ENCODE data around the gene NHP2. TPM values are rescaled to one million over a fixed set of nuclear protein-coding genes. Genes with fewer than 3 reads are reported as not detected.

The NHP2 gene
- total RNA-seq, 6 experiments from 2014 or later, result 35.5 to 174 (median 43.9) TPM

DNA sequence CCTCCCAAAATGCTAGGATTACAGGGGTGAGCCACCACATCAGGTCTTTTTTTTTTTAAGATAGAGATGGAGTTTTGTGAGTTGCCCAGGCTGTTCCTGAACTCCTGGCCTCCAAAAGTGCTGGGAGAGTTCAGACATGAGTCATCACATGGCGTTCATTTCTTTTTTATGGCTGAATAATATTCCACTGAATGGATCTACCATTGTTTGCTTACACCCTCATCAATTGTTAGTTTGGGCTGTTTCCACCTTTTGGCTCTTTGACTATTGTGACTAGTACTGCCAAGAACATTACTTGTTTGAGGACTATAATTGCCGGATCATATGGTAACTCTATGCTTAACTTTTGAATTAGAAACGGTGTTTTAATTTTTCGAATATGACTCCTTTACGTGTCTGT lies 41.1 kb downstream of the NHP2 start:
- Histone ChIP-seq H3K27ac (no peak overlapping the region), H3K4me3 (no peak overlapping the region), H3K4me1 (peaks cover 0 to 5% (median 0%) of the 10 kb centered on the region in 4 donors), H3K27me3 (no peaks in the 10 kb centered on the region), H3K36me3 (no peaks in the 10 kb centered on the region), H3K9me3 (no peaks in the 10 kb centered on the region)
- intact Hi-C loops (cut with DNase I), result no loop called here
- no peak for ATAC-seq
- TF ChIP-seq, protein P1, sequence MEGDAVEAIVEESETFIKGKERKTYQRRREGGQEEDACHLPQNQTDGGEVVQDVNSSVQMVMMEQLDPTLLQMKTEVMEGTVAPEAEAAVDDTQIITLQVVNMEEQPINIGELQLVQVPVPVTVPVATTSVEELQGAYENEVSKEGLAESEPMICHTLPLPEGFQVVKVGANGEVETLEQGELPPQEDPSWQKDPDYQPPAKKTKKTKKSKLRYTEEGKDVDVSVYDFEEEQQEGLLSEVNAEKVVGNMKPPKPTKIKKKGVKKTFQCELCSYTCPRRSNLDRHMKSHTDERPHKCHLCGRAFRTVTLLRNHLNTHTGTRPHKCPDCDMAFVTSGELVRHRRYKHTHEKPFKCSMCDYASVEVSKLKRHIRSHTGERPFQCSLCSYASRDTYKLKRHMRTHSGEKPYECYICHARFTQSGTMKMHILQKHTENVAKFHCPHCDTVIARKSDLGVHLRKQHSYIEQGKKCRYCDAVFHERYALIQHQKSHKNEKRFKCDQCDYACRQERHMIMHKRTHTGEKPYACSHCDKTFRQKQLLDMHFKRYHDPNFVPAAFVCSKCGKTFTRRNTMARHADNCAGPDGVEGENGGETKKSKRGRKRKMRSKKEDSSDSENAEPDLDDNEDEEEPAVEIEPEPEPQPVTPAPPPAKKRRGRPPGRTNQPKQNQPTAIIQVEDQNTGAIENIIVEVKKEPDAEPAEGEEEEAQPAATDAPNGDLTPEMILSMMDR (IDR thresholded peaks at IDR 0.05), result no peak
- no peak for DNase-seq
- WGBS (ENCODE audit: insufficient coverage, low coverage, low lambda C conversion rate, missing lambda C conversion rate), result 80% methylated on average over 5 of the region's 5 CpGs

DNA sequence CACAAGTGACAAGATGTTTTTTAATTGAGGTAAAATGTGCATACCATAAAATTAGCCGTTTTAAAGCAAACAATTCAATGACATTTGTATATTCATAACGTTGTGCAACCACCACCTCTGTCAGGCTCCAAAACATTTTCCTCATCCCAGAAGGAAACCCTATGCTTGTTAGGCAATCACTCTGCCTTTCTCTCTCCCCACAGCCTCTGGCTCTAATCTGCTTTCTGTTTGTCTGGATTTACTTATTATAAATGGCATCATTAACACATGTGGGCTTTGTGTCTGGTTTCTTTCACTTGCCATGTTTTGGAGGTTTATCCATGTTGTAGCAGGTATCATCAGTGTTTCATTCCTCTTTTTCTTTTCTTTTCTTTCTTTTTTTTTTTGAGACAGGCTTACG lies 41.8 kb downstream of the NHP2 start:
- Histone ChIP-seq H3K27me3 (no peaks in the 10 kb centered on the region), H3K9me3 (no peaks in the 10 kb centered on the region), H3K27ac (no peak overlapping the region), H3K4me3 (no peak overlapping the region), H3K36me3 (no peaks in the 10 kb centered on the region), H3K4me1 (peaks cover 0 to 5% (median 0%) of the 10 kb centered on the region in 4 donors)
- no peak for TF ChIP-seq POLR2A (IDR thresholded peaks at IDR 0.05)
- TF ChIP-seq, protein P1 (IDR thresholded peaks at IDR 0.05), result no peak
- intact Hi-C loops (cut with DNase I), result no loop called here
- DNase-seq (no peak), ATAC-seq (no peak)
- WGBS (ENCODE audit: insufficient coverage, low coverage, low lambda C conversion rate, missing lambda C conversion rate), result 13% methylated on average over 2 of the region's 3 CpGs

DNA sequence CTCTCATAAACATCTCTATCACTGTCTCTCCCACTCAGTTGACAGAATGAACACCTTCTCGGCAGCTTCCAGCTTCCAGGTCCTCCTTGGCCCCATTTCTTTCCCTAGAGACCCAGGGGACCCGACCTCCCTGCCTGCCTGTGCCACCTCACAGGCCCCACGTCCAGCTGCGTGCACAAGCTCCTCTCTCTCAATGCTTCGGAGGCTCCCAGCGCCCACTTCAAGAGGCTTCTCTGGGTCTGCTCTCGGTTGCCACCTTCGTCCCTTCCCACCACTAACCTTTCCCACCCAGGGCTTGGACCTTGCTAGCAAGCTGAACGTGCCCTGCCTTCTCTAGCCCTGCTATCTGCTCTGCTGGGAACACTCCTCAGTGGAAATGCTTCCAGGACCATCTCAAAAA lies 43.2 kb downstream of the NHP2 start:
- H3K4me1 ChIP-seq, result peaks cover 0 to 5% (median 0%) of the 10 kb centered on the region in 4 donors
- H3K27ac ChIP-seq, result no peak overlapping the region
- intact Hi-C loops (cut with DNase I), result no loop called here
- no peak for DNase-seq
- 76% methylated on average over 8 of the region's 9 CpGs for WGBS (ENCODE audit: insufficient coverage, low coverage, low lambda C conversion rate, missing lambda C conversion rate)
- no peak for ATAC-seq
- H3K9me3 ChIP-seq, result no peaks in the 10 kb centered on the region
- H3K36me3 ChIP-seq, result no peaks in the 10 kb centered on the region
- H3K27me3 ChIP-seq, result no peaks in the 10 kb centered on the region
- H3K4me3 ChIP-seq, result no peak overlapping the region
- no peak for TF ChIP-seq POLR2A (IDR thresholded peaks at IDR 0.05)
- TF ChIP-seq, protein P1 (IDR thresholded peaks at IDR 0.05), result no peak

DNA sequence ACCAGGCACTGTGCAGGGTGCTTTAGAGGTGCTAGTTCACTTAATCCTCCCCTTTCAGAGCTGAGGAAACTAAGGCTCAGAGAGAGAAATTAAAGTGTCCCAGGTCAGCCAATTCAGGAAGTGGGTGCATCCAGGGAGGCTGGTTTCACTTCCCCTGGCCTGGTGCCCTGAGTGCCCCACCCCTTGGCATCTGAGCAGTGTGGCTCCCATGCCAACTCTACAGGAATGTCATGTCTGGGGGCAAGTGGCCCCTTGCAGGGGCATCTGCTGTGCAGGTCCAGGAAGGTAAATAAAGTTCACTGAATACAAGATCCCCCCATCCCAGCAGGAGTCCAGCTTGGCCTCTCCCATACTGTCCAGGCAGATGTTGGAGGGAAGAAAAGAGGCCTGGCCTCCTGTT lies 44.7 kb downstream of the NHP2 start:
- Histone ChIP-seq H3K4me1 (peaks cover 0 to 5% (median 0%) of the 10 kb centered on the region in 4 donors), H3K27me3 (no peaks in the 10 kb centered on the region), H3K27ac (no peak overlapping the region), H3K4me3 (no peak overlapping the region), H3K9me3 (no peaks in the 10 kb centered on the region), H3K36me3 (no peaks in the 10 kb centered on the region)
- peak in 2 of 4 donors; percentile 26 to 36 for ATAC-seq
- intact Hi-C loops (cut with DNase I), result no loop called here
- DNase-seq, result no peak
- no peak for TF ChIP-seq POLR2A (IDR thresholded peaks at IDR 0.05)
- TF ChIP-seq, protein P1 (IDR thresholded peaks at IDR 0.05), result no peak

DNA sequence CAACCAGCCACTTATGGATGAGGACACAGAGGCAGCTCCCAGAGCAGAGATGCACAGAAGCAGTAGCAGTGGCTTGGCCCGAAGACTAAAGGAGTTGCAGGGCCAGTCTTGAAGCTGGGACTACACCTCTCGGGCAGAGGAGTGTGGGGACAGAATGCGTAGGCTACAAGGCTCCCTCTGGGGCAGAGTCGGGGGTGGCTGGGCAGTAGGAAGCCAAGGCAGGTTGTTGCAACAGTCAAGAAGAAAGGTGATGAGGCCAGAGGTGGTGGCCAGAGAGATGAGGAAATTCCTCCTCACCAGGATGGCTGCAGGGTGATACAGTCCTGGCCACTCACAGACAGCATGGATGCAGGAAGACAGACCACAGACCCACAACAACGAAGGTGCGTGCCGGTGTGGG lies 45.2 kb downstream of the NHP2 start:
- no peak overlapping the region for H3K4me3 ChIP-seq
- no peaks in the 10 kb centered on the region for H3K9me3 ChIP-seq
- no peak for ATAC-seq
- TF ChIP-seq, protein P1 (IDR thresholded peaks at IDR 0.05), result no peak
- intact Hi-C loops (cut with DNase I), result no loop called here
- peaks cover 0 to under 1% (median 0%) of the 10 kb centered on the region in 4 donors for H3K4me1 ChIP-seq
- no peak overlapping the region for H3K27ac ChIP-seq
- 61% methylated on average over 3 of the region's 7 CpGs for WGBS (ENCODE audit: insufficient coverage, low coverage, low lambda C conversion rate, missing lambda C conversion rate)
- DNase-seq, result no peak
- H3K36me3 ChIP-seq, result no peaks in the 10 kb centered on the region
- H3K27me3 ChIP-seq, result no peaks in the 10 kb centered on the region

Data from right lobe of liver (tissue), 6 donors.